Measurements from ENCODE around the gene MYH9.

Gene MYH9

GRCh38 chr22:36323182-36323854, 64.4 kb downstream of the MYH9 start:
- H3K9me3 ChIP-seq (ENCODE audit: insufficient read depth, low read depth, low read length): no peaks in the 10 kb centered on the region
- H3K4me1 ChIP-seq (ENCODE audit: insufficient read depth, low read length): peaks cover 4% of the 10 kb centered on the region; the same call in 1 of the 2 replicates
- H3K27me3 ChIP-seq (ENCODE audit: insufficient read depth, low read length): no peaks in the 10 kb centered on the region
- peaks cover 98% of the 10 kb centered on the region for H3K36me3 ChIP-seq (ENCODE audit: insufficient read depth, low read depth, low read length)
- H3K27ac ChIP-seq (ENCODE audit: low read length): no peak overlapping the region
- H3K9ac ChIP-seq (ENCODE audit: low read depth, low read length): no peak overlapping the region
- no peak overlapping the region for H3K4me3 ChIP-seq (ENCODE audit: low read length)

GRCh38 chr22:36322602-36322915, 65.2 kb downstream of the MYH9 start:
- H3K27me3 ChIP-seq (ENCODE audit: insufficient read depth, low read length): no peaks in the 10 kb centered on the region

GRCh38 chr22:36321797-36322601, 65.8 kb downstream of the MYH9 start:
- Histone ChIP-seq H3K36me3 (ENCODE audit: insufficient read depth, low read depth, low read length) (peaks cover 98% of the 10 kb centered on the region), H3K4me1 (ENCODE audit: insufficient read depth, low read length) (no peaks in the 10 kb centered on the region), H3K27me3 (ENCODE audit: insufficient read depth, low read length) (no peaks in the 10 kb centered on the region), H3K4me3 (ENCODE audit: low read length) (no peak overlapping the region), H3K9me3 (ENCODE audit: insufficient read depth, low read depth, low read length) (no peaks in the 10 kb centered on the region), H3K9ac (ENCODE audit: low read depth, low read length) (no peak overlapping the region), H3K27ac (ENCODE audit: low read length) (no peak overlapping the region)

More at GRCh38 chr22:36322602-36322915, 65.2 kb downstream of the MYH9 start:
- Histone ChIP-seq H3K4me1 (ENCODE audit: insufficient read depth, low read length) (no peaks in the 10 kb centered on the region), H3K4me3 (ENCODE audit: low read length) (no peak overlapping the region), H3K27ac (ENCODE audit: low read length) (no peak overlapping the region), H3K36me3 (ENCODE audit: insufficient read depth, low read depth, low read length) (peaks cover 98% of the 10 kb centered on the region), H3K9me3 (ENCODE audit: insufficient read depth, low read depth, low read length) (no peaks in the 10 kb centered on the region), H3K9ac (ENCODE audit: low read depth, low read length) (no peak overlapping the region)

GRCh38 chr22:36320553-36320952, 67.2 kb downstream of the MYH9 start:
- H3K36me3 ChIP-seq (ENCODE audit: insufficient read depth, low read depth, low read length): peaks cover 96% of the 10 kb centered on the region
- no peaks in the 10 kb centered on the region for H3K9me3 ChIP-seq (ENCODE audit: insufficient read depth, low read depth, low read length)

GRCh38 chr22:36319595-36320497, 67.9 kb downstream of the MYH9 start:
- no peak overlapping the region for H3K27ac ChIP-seq (ENCODE audit: low read length)
- H3K27me3 ChIP-seq (ENCODE audit: insufficient read depth, low read length): no peaks in the 10 kb centered on the region
- H3K4me3 ChIP-seq (ENCODE audit: low read length): no peak overlapping the region
- no peaks in the 10 kb centered on the region for H3K9me3 ChIP-seq (ENCODE audit: insufficient read depth, low read depth, low read length)
- H3K36me3 ChIP-seq (ENCODE audit: insufficient read depth, low read depth, low read length): peaks cover 96% of the 10 kb centered on the region
- no peaks in the 10 kb centered on the region for H3K4me1 ChIP-seq (ENCODE audit: insufficient read depth, low read length)
- H3K9ac ChIP-seq (ENCODE audit: low read depth, low read length): no peak overlapping the region

More at GRCh38 chr22:36320553-36320952, 67.2 kb downstream of the MYH9 start:
- H3K27me3 ChIP-seq (ENCODE audit: insufficient read depth, low read length): no peaks in the 10 kb centered on the region
- H3K9ac ChIP-seq (ENCODE audit: low read depth, low read length): no peak overlapping the region
- no peak overlapping the region for H3K4me3 ChIP-seq (ENCODE audit: low read length)
- H3K27ac ChIP-seq (ENCODE audit: low read length): no peak overlapping the region
- no peaks in the 10 kb centered on the region for H3K4me1 ChIP-seq (ENCODE audit: insufficient read depth, low read length)

- no peak overlapping the region for H3K9ac ChIP-seq (ENCODE audit: low read depth, low read length)
- H3K36me3 ChIP-seq (ENCODE audit: insufficient read depth, low read depth, low read length): peaks cover 96% of the 10 kb centered on the region
- no peak overlapping the region for H3K27ac ChIP-seq (ENCODE audit: low read length)
These were observed 69.3 kb downstream of the MYH9 start for GRCh38 chr22:36318442-36318841.

GRCh38 chr22:36317658-36318271, 70.0 kb downstream of the MYH9 start:
- Histone ChIP-seq H3K27ac (ENCODE audit: low read length) (no peak overlapping the region), H3K27me3 (ENCODE audit: insufficient read depth, low read length) (no peaks in the 10 kb centered on the region), H3K9me3 (ENCODE audit: insufficient read depth, low read depth, low read length) (no peaks in the 10 kb centered on the region), H3K36me3 (ENCODE audit: insufficient read depth, low read depth, low read length) (peaks cover 96% of the 10 kb centered on the region), H3K4me1 (ENCODE audit: insufficient read depth, low read length) (no peaks in the 10 kb centered on the region), H3K9ac (ENCODE audit: low read depth, low read length) (no peak overlapping the region), H3K4me3 (ENCODE audit: low read length) (no peak overlapping the region)

More at GRCh38 chr22:36318442-36318841, 69.3 kb downstream of the MYH9 start:
- no peak overlapping the region for H3K4me3 ChIP-seq (ENCODE audit: low read length)
- no peaks in the 10 kb centered on the region for H3K27me3 ChIP-seq (ENCODE audit: insufficient read depth, low read length)
- no peaks in the 10 kb centered on the region for H3K4me1 ChIP-seq (ENCODE audit: insufficient read depth, low read length)
- H3K9me3 ChIP-seq (ENCODE audit: insufficient read depth, low read depth, low read length): no peaks in the 10 kb centered on the region

- no peaks in the 10 kb centered on the region for H3K4me1 ChIP-seq (ENCODE audit: insufficient read depth, low read length)
- no peaks in the 10 kb centered on the region for H3K27me3 ChIP-seq (ENCODE audit: insufficient read depth, low read length)
- no peak overlapping the region for H3K27ac ChIP-seq (ENCODE audit: low read length)
- H3K9ac ChIP-seq (ENCODE audit: low read depth, low read length): no peak overlapping the region
- H3K36me3 ChIP-seq (ENCODE audit: insufficient read depth, low read depth, low read length): peaks cover 96% of the 10 kb centered on the region
- no peaks in the 10 kb centered on the region for H3K9me3 ChIP-seq (ENCODE audit: insufficient read depth, low read depth, low read length)
- no peak overlapping the region for H3K4me3 ChIP-seq (ENCODE audit: low read length)
These were observed 71.3 kb downstream of the MYH9 start for GRCh38 chr22:36316419-36316818.

- Histone ChIP-seq H3K27me3 (ENCODE audit: insufficient read depth, low read length) (no peaks in the 10 kb centered on the region), H3K4me3 (ENCODE audit: low read length) (no peak overlapping the region), H3K4me1 (ENCODE audit: insufficient read depth, low read length) (no peaks in the 10 kb centered on the region), H3K9ac (ENCODE audit: low read depth, low read length) (no peak overlapping the region), H3K9me3 (ENCODE audit: insufficient read depth, low read depth, low read length) (no peaks in the 10 kb centered on the region), H3K36me3 (ENCODE audit: insufficient read depth, low read depth, low read length) (peaks cover 97% of the 10 kb centered on the region), H3K27ac (ENCODE audit: low read length) (no peak overlapping the region)
These were observed 72.4 kb downstream of the MYH9 start for GRCh38 chr22:36315325-36315724.

- Histone ChIP-seq H3K27ac (ENCODE audit: low read length) (no peak overlapping the region), H3K4me3 (ENCODE audit: low read length) (no peak overlapping the region), H3K4me1 (ENCODE audit: insufficient read depth, low read length) (no peaks in the 10 kb centered on the region), H3K27me3 (ENCODE audit: insufficient read depth, low read length) (no peaks in the 10 kb centered on the region), H3K36me3 (ENCODE audit: insufficient read depth, low read depth, low read length) (peaks cover 94% of the 10 kb centered on the region), H3K9me3 (ENCODE audit: insufficient read depth, low read depth, low read length) (no peaks in the 10 kb centered on the region), H3K9ac (ENCODE audit: low read depth, low read length) (no peak overlapping the region)
These were observed 76.2 kb downstream of the MYH9 start for GRCh38 chr22:36311386-36312085.

- H3K27me3 ChIP-seq (ENCODE audit: insufficient read depth, low read length): no peaks in the 10 kb centered on the region
- H3K36me3 ChIP-seq (ENCODE audit: insufficient read depth, low read depth, low read length): peaks cover 96% of the 10 kb centered on the region
These were observed 78.9 kb downstream of the MYH9 start for GRCh38 chr22:36308880-36309279.

More at GRCh38 chr22:36308880-36309279, 78.9 kb downstream of the MYH9 start:
- Histone ChIP-seq H3K4me3 (ENCODE audit: low read length) (no peak overlapping the region), H3K4me1 (ENCODE audit: insufficient read depth, low read length) (no peaks in the 10 kb centered on the region), H3K9me3 (ENCODE audit: insufficient read depth, low read depth, low read length) (no peaks in the 10 kb centered on the region), H3K9ac (ENCODE audit: low read depth, low read length) (no peak overlapping the region), H3K27ac (ENCODE audit: low read length) (no peak overlapping the region)
